K562 (cell line): Measurements from ENCODE around the gene JDP2. TPM values are rescaled to one million over a fixed set of nuclear protein-coding genes. Genes with fewer than 3 reads are reported as not detected.

Source experiments
- ATAC-seq: fragments of 200-7000 bp; cut with Tn5 transposase; 3 replicates; pipeline ENCODE4 v1.9.1; 2020; ENCODE audit warnings: moderate library complexity
- BruUV-seq: library from RNA; stranded (reverse); fragments of 400-500 nt; replicated peaks from 2 replicates; lab custom pipeline; 2021; lab: Mats Ljungman, UMichigan
- CTCF ChIA-PET: fragments of 300-600 bp; formaldehyde crosslinking; extraction: SDS; loops from one replicate; lab custom pipeline; 2021; ENCODE audit warnings: low intra/inter-chr PET ratio; lab: Yijun Ruan, JAX
- POLR2A ChIA-PET: fragments of 300-600, 350-650 bp; sonication (Branson Sonifier 250); formaldehyde crosslinking; extraction: SDS; loops from one replicate; lab custom pipeline; 2021; ENCODE audit warnings: antibody characterized with exemption, inconsistent platforms; lab: Yijun Ruan, JAX
- DNase-seq, 4 experiments: peaks; one replicate each; pipeline versions ENCODE4 v3.0.0 to v3.0.0-alpha.2; 2011 to 2018; ENCODE audit warnings: low spot score in 3 of 4, mixed read lengths in 3 of 4; ENCODE audit errors: extremely low read depth in 1 of 4
- FAIRE-seq: peaks from 2 replicates; lab custom pipeline; 2011; peaks lifted over from hg19 to GRCh38; lab: Jason Lieb, UNC
- H2AFZ ChIP-seq: 2 replicates; pipeline ENCODE4 v1.6.0; 2011; ENCODE audit warnings: low read depth, low read length, control low read depth, inconsistent platforms
- H3K27ac ChIP-seq: fragments of 200-600 bp; 3 replicates; pipeline ENCODE4 v1.8.0; 2011; ENCODE audit warnings: low read depth, mild to moderate bottlenecking, control low read depth, inconsistent platforms, low read length, moderate library complexity, mixed read lengths; ENCODE audit errors: extremely low read depth
- H3K27me3 ChIP-seq, 2 experiments: fragments of 300-600 bp in 1 of 2; 2 replicates in 1 of 2; 3 replicates in 1 of 2; pipeline versions ENCODE4 v1.6.0 to v1.8.0; 2011; ENCODE audit warnings: inconsistent platforms in 2 of 2, low read length in 2 of 2, mild to moderate bottlenecking in 1 of 2, mixed read lengths in 1 of 2, moderate library complexity in 1 of 2; ENCODE audit not compliant: control insufficient read depth in 2 of 2, insufficient read depth in 2 of 2
- H3K36me3 ChIP-seq: fragments of 300-600 bp; 3 replicates; pipeline ENCODE4 v1.8.0; 2011; ENCODE audit warnings: mild to moderate bottlenecking, low read length, inconsistent platforms; ENCODE audit not compliant: control insufficient read depth, insufficient read depth
- H3K4me1 ChIP-seq, 2 experiments: fragments of 200-600 bp in 1 of 2; replicated peaks in 1 of 2; 2 replicates in 1 of 2; 3 replicates in 1 of 2; pipeline versions ENCODE4 v1.5.1 to v1.8.0; 2011; ENCODE audit warnings: inconsistent platforms in 2 of 2, low read length in 2 of 2, mild to moderate bottlenecking in 1 of 2, mixed read lengths in 1 of 2, moderate library complexity in 1 of 2; ENCODE audit not compliant: control insufficient read depth in 2 of 2, insufficient read depth in 2 of 2
- H3K4me2 ChIP-seq: 2 replicates; pipeline ENCODE4 v1.6.1; 2011; ENCODE audit warnings: low read length, control low read depth, inconsistent platforms, mixed read lengths; ENCODE audit not compliant: insufficient read depth
- H3K4me3 ChIP-seq: fragments of 200-600 bp; sonication (generic), shearing (Covaris generic); 2 replicates; pipeline ENCODE4 v1.5.1; 2016; ENCODE audit warnings: control low read depth, inconsistent platforms
- H3K79me2 ChIP-seq: fragments of 200-600 bp; 3 replicates; pipeline ENCODE4 v1.8.0; 2011; ENCODE audit warnings: low read length, inconsistent platforms; ENCODE audit not compliant: control insufficient read depth, insufficient read depth
- H3K9ac ChIP-seq, 2 experiments: 2 replicates each; pipeline versions ENCODE4 v1.6.0 to v1.6.1; 2011; ENCODE audit warnings: low read depth in 2 of 2, low read length in 2 of 2, control low read depth in 1 of 2, inconsistent platforms in 1 of 2, mild to moderate bottlenecking in 1 of 2, mixed read lengths in 1 of 2; ENCODE audit not compliant: insufficient read depth in 1 of 2
- H3K9me1 ChIP-seq: one replicate; pipeline ENCODE4 v1.6.0; 2011; ENCODE audit warnings: inconsistent platforms, mild to moderate bottlenecking, low read length, moderate library complexity; ENCODE audit not compliant: control insufficient read depth, insufficient read depth
- H3K9me3 ChIP-seq: replicated peaks from 2 replicates; pipeline ENCODE4 v1.5.1; 2011; ENCODE audit warnings: low read depth, low read length, inconsistent platforms; ENCODE audit not compliant: control insufficient read depth, insufficient read depth
- H4K20me1 ChIP-seq: replicated peaks from 2 replicates; pipeline ENCODE4 v1.6.1; 2011; ENCODE audit warnings: low read length, inconsistent platforms, mixed read lengths; ENCODE audit not compliant: control insufficient read depth, insufficient read depth
- DMBX1 ChIP-seq: fragments of 250-450 bp; sonication (Bioruptor Pico); IDR thresholded peaks from 2 replicates; pipeline ENCODE4 v1.8.0; 2022; ENCODE audit warnings: inconsistent platforms, mild to moderate bottlenecking, moderate library complexity, borderline replicate concordance
- ELF2 ChIP-seq: fragments of 250-450 bp; sonication (Bioruptor Pico); IDR thresholded peaks from 2 replicates; pipeline ENCODE4 v1.5.0; 2021; ENCODE audit warnings: mild to moderate bottlenecking
- FOS ChIP-seq: IDR thresholded peaks from 3 replicates; pipeline ENCODE4 v1.6.1; 2011; ENCODE audit not compliant: insufficient read length; ENCODE audit errors: extremely low read depth
- KLF16 ChIP-seq: IDR thresholded peaks from 2 replicates; pipeline ENCODE4 v1.6.1; 2016; ENCODE audit warnings: antibody characterized with exemption
- MCM7 ChIP-seq, 2 experiments: fragments of 450-650 bp; IDR thresholded peaks; 2 replicates each; pipeline ENCODE4 v1.6.1; 2016 to 2018
- NFIX ChIP-seq: fragments of 250-450 bp; sonication (Bioruptor Pico); IDR thresholded peaks from 2 replicates; pipeline ENCODE4 v1.4.0; 2020; ENCODE audit warnings: low read depth, mild to moderate bottlenecking, moderate library complexity
- POLR3A ChIP-seq: IDR thresholded peaks from 2 replicates; pipeline ENCODE4 v1.6.1; 2011; ENCODE audit warnings: borderline replicate concordance, mild to moderate bottlenecking, moderate library complexity; ENCODE audit not compliant: insufficient read length, insufficient read depth; ENCODE audit errors: extremely low read depth
- ZNF232 ChIP-seq: sonication (generic); formaldehyde crosslinking; IDR thresholded peaks from 2 replicates; pipeline ENCODE4 v1.8.0; 2022; ENCODE audit warnings: mild to moderate bottlenecking, missing genetic modification reagents
- WGBS: fragments of 100-300 bp; shearing (Covaris generic); methylation state at CpG from one replicate; pipeline ENCODE4 v1.1.6; 2016; ENCODE audit warnings: low coverage, mixed read lengths; ENCODE audit not compliant: insufficient coverage; ENCODE audit errors: missing lambda C conversion rate; 5-methylcytosine and 5-hydroxymethylcytosine counted together
- in situ Hi-C: fragments of 300-500 bp; cut with MboI; formaldehyde crosslinking; loops from 4 replicates; pipeline ENCODE4 v1.15.0; 2018; ENCODE audit warnings: inconsistent platforms, mixed read lengths
- intact Hi-C: fragments of 100-400 bp; cut with micrococcal nuclease; formaldehyde crosslinking; loops from 2 replicates; pipeline ENCODE4 v1.14.2; 2022
- polyA plus RNA-seq, 8 experiments: library from polyadenylated mRNA; depleted of rRNA in 4 of 8; stranded (reverse) in 5 of 8; unstranded in 3 of 8; fragments of >200 nt; fragmentation: Nextera tagmentation in 2 of 8; fragmentation: Illumina TruSeq in 1 of 8; extraction: Ambion mirVana in 2 of 8; extraction: Trizol in 1 of 8; gene quantifications; 2 replicates each; pipeline versions ENCODE4 v1.2.1 to v1.2.3, GENCODE V29; 2011 to 2014; ENCODE audit warnings: inconsistent platforms in 1 of 8, missing spikeins in 1 of 8
- total RNA-seq, 7 experiments: library from RNA; depleted of rRNA in 6 of 7; stranded (reverse); fragments of >200 nt in 6 of 7; fragmentation: Illumina TruSeq in 2 of 7; extraction: Trizol in 2 of 7; gene quantifications; 2 replicates each; pipeline versions ENCODE4 v1.2.1 to v1.2.3, GENCODE V29; 2011 to 2021; ENCODE audit warnings: low replicate concordance in 1 of 7
- TF ChIP-seq, protein P1 (sequence below): fragments of 450-650 bp; IDR thresholded peaks from 2 replicates; pipeline ENCODE4 v1.6.1; 2017; ENCODE audit warnings: antibody characterized with exemption
- TF ChIP-seq, protein P2 (sequence below): fragments of 450-650 bp; formaldehyde crosslinking; IDR thresholded peaks from 2 replicates; pipeline ENCODE4 v1.4.0; 2020; ENCODE audit warnings: mild to moderate bottlenecking, moderate library complexity
- TF ChIP-seq, protein P3 (sequence below): IDR thresholded peaks from 3 replicates; pipeline ENCODE4 v1.6.1; 2011; ENCODE audit warnings: borderline replicate concordance, mild to moderate bottlenecking, moderate library complexity; ENCODE audit not compliant: insufficient read length; ENCODE audit errors: extremely low read depth
- TF ChIP-seq, protein P4 (sequence below): sonication (generic); formaldehyde crosslinking; IDR thresholded peaks from 2 replicates; pipeline ENCODE4 v1.4.0; 2020; ENCODE audit warnings: mild to moderate bottlenecking, missing genetic modification reagents

Gene JDP2
- total and polyA plus RNA-seq, 9 of the 15 experiments (the other 6 are each of a cell fraction or from before 2014, with no cell fraction given), result 0.27 to 13.8 (median 3.1) TPM

DNA sequence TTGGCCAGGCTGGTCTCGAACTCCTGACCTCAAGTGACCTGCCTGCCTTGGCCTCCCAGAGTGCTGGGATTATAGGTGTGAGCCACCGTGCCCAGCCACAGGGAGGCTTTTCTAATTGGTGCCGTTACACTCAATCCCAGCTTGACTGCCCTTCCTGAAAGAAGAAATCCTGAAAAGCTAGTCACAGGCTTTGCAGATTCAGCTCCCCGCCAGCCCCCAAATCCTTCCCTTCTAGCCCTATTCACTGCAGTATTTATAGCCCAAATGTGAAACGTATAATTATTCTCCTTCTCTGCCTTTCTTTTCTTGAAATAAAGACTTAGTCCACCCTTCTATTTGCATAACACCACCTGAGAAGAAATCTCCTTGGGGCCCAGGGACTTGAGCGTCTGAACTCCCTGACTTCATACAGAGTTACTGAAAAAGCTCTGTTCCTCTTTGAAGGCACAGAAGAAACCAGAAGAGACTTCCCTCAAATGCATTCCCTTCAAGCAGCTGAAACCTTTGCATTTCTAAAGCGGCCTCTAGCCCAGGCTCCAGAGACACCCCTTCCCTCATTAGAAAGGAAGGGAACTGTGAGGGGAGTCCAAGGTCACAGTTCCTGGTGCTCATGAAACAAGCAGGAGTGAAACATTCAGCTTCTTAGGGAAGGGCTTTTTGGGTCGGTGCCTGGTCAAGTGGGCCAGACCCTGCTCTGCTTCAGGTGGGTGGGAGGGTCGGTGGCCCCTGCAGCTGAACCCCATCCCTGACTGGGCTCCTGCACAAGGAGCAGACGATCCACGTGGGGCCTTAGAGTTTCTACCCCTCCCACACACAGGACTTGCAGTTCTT lies 52.2 kb downstream of the JDP2 start:
- Histone ChIP-seq H3K27me3 (peaks cover 0 to 20% of the 10 kb centered on the region in 2 experiments; a peak in 3 of 5 replicates), H3K9ac (no peak overlapping the region), H3K4me3 (no peak overlapping the region), H3K9me3 (no peaks in the 10 kb centered on the region), H3K79me2 (no peaks in the 10 kb centered on the region), H4K20me1 (no peaks in the 10 kb centered on the region), H3K4me1 (peaks cover 0 to 3% of the 10 kb centered on the region in 2 experiments; a peak in 2 of 5 replicates), H3K36me3 (no peaks in the 10 kb centered on the region), H3K9me1 (no peaks in the 10 kb centered on the region), H3K4me2 (no peak overlapping the region), H2AFZ (0 out of 2 replicates have a peak overlapping the region, but pooled peaks have one; percentile 2), H3K27ac (no peak overlapping the region)
- ATAC-seq (no peak), FAIRE-seq (no peak), DNase-seq (no peak)
- intact Hi-C loops (loop anchor here (5.0 kb wide), 1 partner anchor 153 kb away; no protein-coding TSS in a partner anchor), in situ Hi-C loops (loop anchor here (10.0 kb wide), 1 partner anchor 335 kb away; no protein-coding TSS in a partner anchor)
- POLR2A ChIA-PET, result interaction anchor here (1.0 kb wide), 1 partner anchor 162 kb away, joined by 3 read pairs; no protein-coding TSS in a partner anchor
- BruUV-seq, result no TSS peak
- CTCF ChIA-PET, result no interaction called here
- 9% methylated on average over 7 of the region's 11 CpGs for WGBS
- TF ChIP-seq POLR3A (no peak), FOS (no peak), ELF2 (no peak), KLF16 (no peak), MCM7 (IDR thresholded peaks at IDR 0.05) (no peak), ZNF232 (CRISPR knock-in tag) (no peak), DMBX1 (CRISPR knock-in tag) (no peak), NFIX (CRISPR knock-in tag) (no peak)
- TF ChIP-seq, protein P1, sequence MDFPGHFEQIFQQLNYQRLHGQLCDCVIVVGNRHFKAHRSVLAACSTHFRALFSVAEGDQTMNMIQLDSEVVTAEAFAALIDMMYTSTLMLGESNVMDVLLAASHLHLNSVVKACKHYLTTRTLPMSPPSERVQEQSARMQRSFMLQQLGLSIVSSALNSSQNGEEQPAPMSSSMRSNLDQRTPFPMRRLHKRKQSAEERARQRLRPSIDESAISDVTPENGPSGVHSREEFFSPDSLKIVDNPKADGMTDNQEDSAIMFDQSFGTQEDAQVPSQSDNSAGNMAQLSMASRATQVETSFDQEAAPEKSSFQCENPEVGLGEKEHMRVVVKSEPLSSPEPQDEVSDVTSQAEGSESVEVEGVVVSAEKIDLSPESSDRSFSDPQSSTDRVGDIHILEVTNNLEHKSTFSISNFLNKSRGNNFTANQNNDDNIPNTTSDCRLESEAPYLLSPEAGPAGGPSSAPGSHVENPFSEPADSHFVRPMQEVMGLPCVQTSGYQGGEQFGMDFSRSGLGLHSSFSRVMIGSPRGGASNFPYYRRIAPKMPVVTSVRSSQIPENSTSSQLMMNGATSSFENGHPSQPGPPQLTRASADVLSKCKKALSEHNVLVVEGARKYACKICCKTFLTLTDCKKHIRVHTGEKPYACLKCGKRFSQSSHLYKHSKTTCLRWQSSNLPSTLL, result no peak
- TF ChIP-seq, protein P2, sequence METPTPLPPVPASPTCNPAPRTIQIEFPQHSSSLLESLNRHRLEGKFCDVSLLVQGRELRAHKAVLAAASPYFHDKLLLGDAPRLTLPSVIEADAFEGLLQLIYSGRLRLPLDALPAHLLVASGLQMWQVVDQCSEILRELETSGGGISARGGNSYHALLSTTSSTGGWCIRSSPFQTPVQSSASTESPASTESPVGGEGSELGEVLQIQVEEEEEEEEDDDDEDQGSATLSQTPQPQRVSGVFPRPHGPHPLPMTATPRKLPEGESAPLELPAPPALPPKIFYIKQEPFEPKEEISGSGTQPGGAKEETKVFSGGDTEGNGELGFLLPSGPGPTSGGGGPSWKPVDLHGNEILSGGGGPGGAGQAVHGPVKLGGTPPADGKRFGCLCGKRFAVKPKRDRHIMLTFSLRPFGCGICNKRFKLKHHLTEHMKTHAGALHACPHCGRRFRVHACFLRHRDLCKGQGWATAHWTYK (CRISPR knock-in tag), result no peak
- TF ChIP-seq, protein P3, sequence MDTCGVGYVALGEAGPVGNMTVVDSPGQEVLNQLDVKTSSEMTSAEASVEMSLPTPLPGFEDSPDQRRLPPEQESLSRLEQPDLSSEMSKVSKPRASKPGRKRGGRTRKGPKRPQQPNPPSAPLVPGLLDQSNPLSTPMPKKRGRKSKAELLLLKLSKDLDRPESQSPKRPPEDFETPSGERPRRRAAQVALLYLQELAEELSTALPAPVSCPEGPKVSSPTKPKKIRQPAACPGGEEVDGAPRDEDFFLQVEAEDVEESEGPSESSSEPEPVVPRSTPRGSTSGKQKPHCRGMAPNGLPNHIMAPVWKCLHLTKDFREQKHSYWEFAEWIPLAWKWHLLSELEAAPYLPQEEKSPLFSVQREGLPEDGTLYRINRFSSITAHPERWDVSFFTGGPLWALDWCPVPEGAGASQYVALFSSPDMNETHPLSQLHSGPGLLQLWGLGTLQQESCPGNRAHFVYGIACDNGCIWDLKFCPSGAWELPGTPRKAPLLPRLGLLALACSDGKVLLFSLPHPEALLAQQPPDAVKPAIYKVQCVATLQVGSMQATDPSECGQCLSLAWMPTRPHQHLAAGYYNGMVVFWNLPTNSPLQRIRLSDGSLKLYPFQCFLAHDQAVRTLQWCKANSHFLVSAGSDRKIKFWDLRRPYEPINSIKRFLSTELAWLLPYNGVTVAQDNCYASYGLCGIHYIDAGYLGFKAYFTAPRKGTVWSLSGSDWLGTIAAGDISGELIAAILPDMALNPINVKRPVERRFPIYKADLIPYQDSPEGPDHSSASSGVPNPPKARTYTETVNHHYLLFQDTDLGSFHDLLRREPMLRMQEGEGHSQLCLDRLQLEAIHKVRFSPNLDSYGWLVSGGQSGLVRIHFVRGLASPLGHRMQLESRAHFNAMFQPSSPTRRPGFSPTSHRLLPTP, result no peak
- TF ChIP-seq, protein P4, sequence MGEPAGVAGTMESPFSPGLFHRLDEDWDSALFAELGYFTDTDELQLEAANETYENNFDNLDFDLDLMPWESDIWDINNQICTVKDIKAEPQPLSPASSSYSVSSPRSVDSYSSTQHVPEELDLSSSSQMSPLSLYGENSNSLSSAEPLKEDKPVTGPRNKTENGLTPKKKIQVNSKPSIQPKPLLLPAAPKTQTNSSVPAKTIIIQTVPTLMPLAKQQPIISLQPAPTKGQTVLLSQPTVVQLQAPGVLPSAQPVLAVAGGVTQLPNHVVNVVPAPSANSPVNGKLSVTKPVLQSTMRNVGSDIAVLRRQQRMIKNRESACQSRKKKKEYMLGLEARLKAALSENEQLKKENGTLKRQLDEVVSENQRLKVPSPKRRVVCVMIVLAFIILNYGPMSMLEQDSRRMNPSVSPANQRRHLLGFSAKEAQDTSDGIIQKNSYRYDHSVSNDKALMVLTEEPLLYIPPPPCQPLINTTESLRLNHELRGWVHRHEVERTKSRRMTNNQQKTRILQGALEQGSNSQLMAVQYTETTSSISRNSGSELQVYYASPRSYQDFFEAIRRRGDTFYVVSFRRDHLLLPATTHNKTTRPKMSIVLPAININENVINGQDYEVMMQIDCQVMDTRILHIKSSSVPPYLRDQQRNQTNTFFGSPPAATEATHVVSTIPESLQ (CRISPR knock-in tag), result no peak
